HG03575 (cell line): ENCODE data around the gene OPCML.

Experiments used
- ATAC-seq: cut with Tn5 transposase; IDR thresholded peaks from one replicate; pipeline ENCODE4 v1.9.1; 2021; ENCODE audit not compliant: unreplicated experiment, insufficient number of reproducible peaks, low FRiP score; ENCODE audit errors: extremely low read depth

Gene OPCML

GRCh38 chr11:132962041-132962440, 570.3 kb downstream of the OPCML start:
- ATAC-seq = no peak

GRCh38 chr11:132961453-132961852, 570.8 kb downstream of the OPCML start:
- no peak for ATAC-seq

GRCh38 chr11:132960273-132961078, 571.8 kb downstream of the OPCML start:
- ATAC-seq = no peak

GRCh38 chr11:132959693-132960092, 572.6 kb downstream of the OPCML start:
- ATAC-seq = no peak

- no peak for ATAC-seq
Measured at GRCh38 chr11:132957881-132958280, 574.4 kb downstream of the OPCML start.

- ATAC-seq = no peak
Measured at GRCh38 chr11:132948252-132948651, 584.0 kb downstream of the OPCML start.

- ATAC-seq = no peak
Measured at GRCh38 chr11:132944569-132944944, 587.7 kb downstream of the OPCML start.

- ATAC-seq = no peak
Measured at GRCh38 chr11:132943706-132944568, 588.4 kb downstream of the OPCML start.

- ATAC-seq = no peak
Measured at GRCh38 chr11:132943357-132943705, 589.0 kb downstream of the OPCML start.

GRCh38 chr11:132942611-132943356, 589.5 kb downstream of the OPCML start:
- no peak for ATAC-seq

- no peak for ATAC-seq
Measured at GRCh38 chr11:132941761-132942160, 590.5 kb downstream of the OPCML start.

- no peak for ATAC-seq
Measured at GRCh38 chr11:132941024-132941646, 591.2 kb downstream of the OPCML start.

- ATAC-seq = no peak
Measured at GRCh38 chr11:132937016-132937415, 595.3 kb downstream of the OPCML start.

GRCh38 chr11:132935383-132935782, 596.9 kb downstream of the OPCML start:
- no peak for ATAC-seq

- ATAC-seq = no peak
Measured at GRCh38 chr11:132933703-132934102, 598.6 kb downstream of the OPCML start.

GRCh38 chr11:132925825-132926469, 606.4 kb downstream of the OPCML start:
- no peak for ATAC-seq

- ATAC-seq = no peak
Measured at GRCh38 chr11:132921597-132921996, 610.7 kb downstream of the OPCML start.

- no peak for ATAC-seq
Measured at GRCh38 chr11:132920451-132921096, 611.7 kb downstream of the OPCML start.
